Fibroblast of mammary gland (primary cell): ENCODE measurements around the gene RNF220.

Experiments
- DNase-seq: peaks from one replicate; pipeline ENCODE4 v3.0.0-alpha.2; 2010; ENCODE audit warnings: low read depth
- H3K4me3 ChIP-seq: 2 replicates; pipeline ENCODE4 v1.5.1; 2011; ENCODE audit warnings: low read depth, mild to moderate bottlenecking, low read length, moderate library complexity; ENCODE audit not compliant: control insufficient read depth
- CTCF ChIP-seq: conservative IDR thresholded peaks from 2 replicates; pipeline ENCODE4 v1.5.1; 2011; ENCODE audit warnings: low read depth, low read length, inconsistent platforms; ENCODE audit not compliant: control insufficient read depth, insufficient read depth

The RNF220 gene

GRCh38 chr1:44682883-44683265 is 277.8 kb downstream of the RNF220 start:
- no peak overlapping the region for H3K4me3 ChIP-seq
- TF ChIP-seq CTCF, result no peak
- DNase-seq, result no peak

GRCh38 chr1:44684525-44684924 is 279.5 kb downstream of the RNF220 start:
- TF ChIP-seq CTCF, result no peak
- H3K4me3 ChIP-seq, result no peak overlapping the region
- no peak for DNase-seq

- no peak overlapping the region for H3K4me3 ChIP-seq
- no peak for DNase-seq
- no peak for TF ChIP-seq CTCF
These were observed 280.2 kb downstream of the RNF220 start for GRCh38 chr1:44685218-44685617.

GRCh38 chr1:44685881-44686280 is 280.8 kb downstream of the RNF220 start:
- H3K4me3 ChIP-seq, result no peak overlapping the region
- DNase-seq, result no peak
- no peak for TF ChIP-seq CTCF

GRCh38 chr1:44688760-44689446 is 283.8 kb downstream of the RNF220 start:
- no peak for DNase-seq
- no peak overlapping the region for H3K4me3 ChIP-seq
- no peak for TF ChIP-seq CTCF

- no peak for DNase-seq
- no peak for TF ChIP-seq CTCF
- no peak overlapping the region for H3K4me3 ChIP-seq
These were observed 284.4 kb downstream of the RNF220 start for GRCh38 chr1:44689447-44689765.

- TF ChIP-seq CTCF, result no peak
- DNase-seq, result no peak
- no peak overlapping the region for H3K4me3 ChIP-seq
These were observed 288.1 kb downstream of the RNF220 start for GRCh38 chr1:44693159-44693558.
